Placental pericyte (primary cell): ENCODE data around the gene SLC1A1. TPM values are rescaled to one million over a fixed set of nuclear protein-coding genes. Genes with fewer than 3 reads are reported as not detected.

ENCODE experiments used
- total RNA-seq: library from RNA; depleted of rRNA; stranded (reverse); fragments of >200 nt; gene quantifications from 2 replicates; pipeline ENCODE4 v1.2.3, GENCODE V29; 2012

SLC1A1 gene
- total RNA-seq, result 6.1 and 12.9 TPM in 2 replicates

GRCh38 chr9:4489919-4490704, at the start of gene SLC1A1:
SLC1A1 (plus strand) TSS chr9:4490468; CDS start chr9:4490680, 212 bp downstream.

Other genes starting within 250 kb of the SLC1A1 start
- 68.5 and 83.0 TPM in 2 replicates for gene GLIS3, start 190.4 kb upstream of the SLC1A1 start, total RNA-seq
- 6.7 and 9.0 TPM in 2 replicates for gene PLPP6, start 171.8 kb downstream of the SLC1A1 start, total RNA-seq
- gene SPATA6L, start 176.0 kb downstream of the SLC1A1 start, total RNA-seq, result 0.22 and 0.43 TPM in 2 replicates
- gene CDC37L1, start 189.1 kb downstream of the SLC1A1 start, total RNA-seq, result 11.2 and 15.6 TPM in 2 replicates